ENCODE results near the gene COL18A1. TPM values are rescaled to one million over a fixed set of nuclear protein-coding genes. Genes with fewer than 3 reads are reported as not detected.
A peak's percentile ranks its signal among the peaks of the same experiment; 100 is the strongest.

COL18A1 gene
- total and polyA plus RNA-seq, 9 of the 15 experiments (the other 6 are each of a cell fraction or from before 2014, with no cell fraction given) = 0.14 to 16.4 (median 2.0) TPM

DNA sequence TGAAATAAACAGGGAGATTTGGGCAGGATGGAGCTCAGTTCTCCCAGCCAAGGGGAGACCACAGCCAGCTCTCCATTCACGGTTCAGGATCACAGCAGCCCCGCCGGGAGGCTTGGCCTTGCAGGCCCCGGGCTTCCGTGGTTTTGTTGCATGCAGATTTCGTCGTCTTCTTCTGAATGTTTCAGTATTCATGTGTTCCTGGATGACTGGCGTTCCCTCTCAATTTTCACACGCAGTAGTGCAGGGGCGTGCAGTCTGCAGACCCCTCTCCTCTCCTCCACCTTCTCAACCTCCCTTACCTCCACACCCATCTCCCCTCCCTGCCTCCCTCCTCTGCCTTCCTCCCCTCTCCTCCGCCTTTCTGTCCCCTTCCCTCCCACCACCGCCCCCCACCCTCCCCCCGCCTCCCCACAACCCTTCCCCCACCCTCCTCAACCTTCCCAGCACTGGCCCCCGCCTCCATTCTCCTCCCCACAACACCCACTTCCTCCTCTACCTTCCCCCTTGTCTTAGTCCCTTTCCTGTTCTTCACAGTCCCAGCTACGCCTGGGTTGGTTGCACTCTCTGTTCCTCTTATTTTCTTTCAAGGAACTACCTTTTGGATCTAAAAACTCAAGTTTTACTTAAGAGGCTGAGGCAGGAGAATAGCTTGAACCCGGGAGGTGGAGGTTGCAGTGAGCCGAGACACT, 145.7 kb downstream of the COL18A1 start:
- POLR2A ChIA-PET = interaction anchor here (0.6 to 0.8 kb wide), 3 partner anchors 10 to 268 kb away, joined by 3 read pairs; no protein-coding TSS in a partner anchor
- intact Hi-C loops (cut with micrococcal nuclease) (no loop called here), in situ Hi-C loops (cut with MboI) (no loop called here)
- WGBS (ENCODE audit: insufficient coverage, low coverage, missing lambda C conversion rate) = 14% methylated on average over 14 of the region's 17 CpGs
- FAIRE-seq (no peak), ATAC-seq (peak; percentile 6; the same call in 1 of the 3 replicates), DNase-seq (ENCODE audit: extremely low read depth in 1 of 4, low spot score in 3 of 4) (peak in 1 of 4 experiments; percentile 28)
- CTCF ChIA-PET (ENCODE audit: low intra/inter-chr PET ratio) = no interaction called here
- peaks cover 4 to 13% of the 10 kb centered on the region in 2 experiments; a peak in 4 of 5 replicates for H3K27me3 ChIP-seq (ENCODE audit: control insufficient read depth in 2 of 2, insufficient read depth in 2 of 2, low read length in 2 of 2)
- no peak overlapping the region for H3K4me2 ChIP-seq (ENCODE audit: insufficient read depth, low read length)
- peaks cover 14 to 46% of the 10 kb centered on the region in 2 experiments; a peak in 3 of 5 replicates for H3K4me1 ChIP-seq (replicated peaks in 1 of 2; ENCODE audit: control insufficient read depth in 2 of 2, insufficient read depth in 2 of 2, low read length in 2 of 2)
- no TSS peak for BruUV-seq (replicated peaks)
- H3K4me3 ChIP-seq = no peak overlapping the region
- no peaks in the 10 kb centered on the region for H3K9me1 ChIP-seq (ENCODE audit: control insufficient read depth, insufficient read depth, low read length)
- no peaks in the 10 kb centered on the region for H3K9me3 ChIP-seq (replicated peaks; ENCODE audit: control insufficient read depth, insufficient read depth, low read depth, low read length)
- H3K27ac ChIP-seq (ENCODE audit: extremely low read depth, low read depth, low read length) = no peak overlapping the region
- H3K9ac ChIP-seq (ENCODE audit: insufficient read depth in 1 of 2, low read depth in 2 of 2, low read length in 2 of 2) = peak overlapping the region in 1 of 2 experiments; percentile 7; a peak in 1 of 4 replicates
- no peaks in the 10 kb centered on the region for H3K79me2 ChIP-seq (ENCODE audit: control insufficient read depth, insufficient read depth, low read length)
- TF ChIP-seq GMEB1 (CRISPR knock-in tag; IDR thresholded peaks at IDR 0.05) (no peak), SPI1 (IDR thresholded peaks at IDR 0.05; ENCODE audit: borderline replicate concordance, low read depth, low read length) (peak; percentile 83), ZBTB5 (IDR thresholded peaks at IDR 0.05) (no peak), VEZF1 (CRISPR knock-in tag; IDR thresholded peaks at IDR 0.05) (peak; percentile 46), L3MBTL2 (IDR thresholded peaks at IDR 0.05) (0 out of 2 replicates have a peak, but pooled peaks have one; percentile 28), CEBPG (CRISPR knock-in tag; IDR thresholded peaks at IDR 0.05) (peak; percentile 12; the same call in 1 of the 2 replicates), CEBPG (tag; conservative IDR thresholded peaks at IDR 0.05 in 1 of 2, IDR thresholded peaks at IDR 0.05 in 1 of 2) (no peak)
- TF ChIP-seq, protein P1, sequence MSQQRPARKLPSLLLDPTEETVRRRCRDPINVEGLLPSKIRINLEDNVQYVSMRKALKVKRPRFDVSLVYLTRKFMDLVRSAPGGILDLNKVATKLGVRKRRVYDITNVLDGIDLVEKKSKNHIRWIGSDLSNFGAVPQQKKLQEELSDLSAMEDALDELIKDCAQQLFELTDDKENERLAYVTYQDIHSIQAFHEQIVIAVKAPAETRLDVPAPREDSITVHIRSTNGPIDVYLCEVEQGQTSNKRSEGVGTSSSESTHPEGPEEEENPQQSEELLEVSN (IDR thresholded peaks at IDR 0.05; ENCODE audit: borderline replicate concordance in 1 of 2, extremely low read depth in 1 of 2, insufficient read depth in 1 of 2, insufficient read length in 1 of 2, low read depth in 1 of 2, low read length in 1 of 2, poor library complexity in 1 of 2, severe bottlenecking in 1 of 2) = peak in 1 of 2 experiments; percentile 5
- no peaks in the 10 kb centered on the region for H3K36me3 ChIP-seq (ENCODE audit: control insufficient read depth, insufficient read depth, low read length)
- H2AFZ ChIP-seq (ENCODE audit: low read depth, low read length) = peak overlapping the region; percentile 56
- no peaks in the 10 kb centered on the region for H4K20me1 ChIP-seq (replicated peaks; ENCODE audit: control insufficient read depth, insufficient read depth, low read length)
